GM18505 (cell line): ENCODE data around the gene PERM1.

Experiments used
- ATAC-seq: cut with Tn5 transposase; IDR thresholded peaks from one replicate; pipeline ENCODE4 v1.9.1; 2021; ENCODE audit not compliant: unreplicated experiment
- POLR2A ChIP-seq: IDR thresholded peaks from 4 replicates; pipeline ENCODE4 v1.6.1; 2011; ENCODE audit warnings: borderline replicate concordance; ENCODE audit not compliant: insufficient read depth, insufficient read length; ENCODE audit errors: extremely low read depth

Gene PERM1

GRCh38 chr1:973459-974292 lies 8.2 kb downstream of the PERM1 start:
- TF ChIP-seq POLR2A: no peak
- no peak for ATAC-seq

DNA sequence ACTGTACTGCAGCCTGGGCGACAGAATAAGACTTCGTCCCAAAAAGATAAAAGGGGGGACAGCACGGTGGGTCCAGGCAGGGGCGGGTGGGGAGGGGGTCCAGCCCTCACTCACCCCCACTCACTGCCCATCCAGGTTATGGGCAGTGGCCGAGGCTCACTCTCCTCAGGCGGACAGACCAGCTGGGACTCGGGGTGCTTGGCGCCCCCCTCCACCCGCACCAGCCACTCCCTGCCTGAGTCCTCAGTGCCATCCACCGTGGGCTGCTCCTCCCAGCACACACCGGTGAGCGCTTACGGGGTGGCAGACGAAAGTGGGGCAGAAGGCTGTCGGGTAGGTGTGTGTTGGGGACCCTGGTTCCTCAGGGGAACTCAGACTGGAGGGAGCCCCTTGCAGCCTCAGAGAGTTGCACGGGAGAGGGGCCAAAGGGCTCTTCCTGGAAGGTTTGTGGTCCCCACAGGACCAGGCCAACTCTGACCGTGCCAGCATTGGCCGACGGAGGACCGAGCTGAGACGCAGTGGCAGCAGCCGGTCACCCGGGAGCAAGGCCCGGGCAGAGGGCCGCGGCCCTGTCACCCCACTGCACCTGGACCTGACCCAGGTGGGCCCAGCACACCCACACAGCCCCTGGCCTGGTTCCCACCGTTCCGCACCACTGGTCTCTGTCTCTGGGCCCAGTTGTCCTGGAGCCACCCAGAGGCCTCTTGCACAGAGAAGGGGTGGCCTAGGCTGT lies 9.0 kb downstream of the PERM1 start:
- TF ChIP-seq POLR2A: no peak
- no peak for ATAC-seq

DNA sequence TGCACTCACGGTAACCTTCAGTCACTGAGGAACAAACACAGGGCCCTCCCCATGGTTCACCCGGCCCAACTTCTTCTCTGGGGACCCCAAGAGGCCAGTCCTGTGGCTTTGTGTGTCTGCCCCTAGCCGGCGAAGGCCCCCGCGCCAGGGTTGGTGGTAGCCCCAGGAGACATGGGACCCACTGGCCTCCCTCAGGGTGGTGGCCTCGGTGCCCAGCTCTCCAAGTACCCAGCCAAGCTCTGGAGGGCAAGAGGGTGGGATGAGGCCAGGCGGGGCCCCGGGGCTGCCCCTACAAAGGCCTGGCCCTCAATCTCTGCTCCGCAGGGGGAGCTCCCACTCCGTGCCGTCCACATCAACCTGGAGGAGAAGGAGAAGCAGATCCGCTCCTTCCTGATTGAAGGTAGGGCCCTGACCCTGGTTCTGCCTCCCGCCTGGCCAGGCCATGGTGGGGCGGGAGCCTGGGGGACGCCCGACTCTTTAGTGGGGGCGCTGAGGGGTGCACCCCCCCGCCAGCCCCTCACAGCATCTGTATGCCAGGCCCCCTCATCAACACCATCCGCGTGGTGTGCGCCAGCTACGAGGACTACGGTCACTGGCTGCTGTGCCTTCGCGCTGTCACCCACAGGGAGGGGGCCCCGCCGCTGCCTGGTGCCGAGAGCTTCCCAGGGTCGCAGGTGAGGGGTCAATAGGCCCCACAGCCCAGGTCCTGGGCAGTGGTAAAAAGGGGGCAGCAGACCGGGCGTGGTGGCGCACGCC lies 10.0 kb downstream of the PERM1 start:
- no peak for ATAC-seq
- no peak for TF ChIP-seq POLR2A

GRCh38 chr1:970973-971730 lies 10.7 kb downstream of the PERM1 start:
- no peak for TF ChIP-seq POLR2A
- no peak for ATAC-seq

DNA sequence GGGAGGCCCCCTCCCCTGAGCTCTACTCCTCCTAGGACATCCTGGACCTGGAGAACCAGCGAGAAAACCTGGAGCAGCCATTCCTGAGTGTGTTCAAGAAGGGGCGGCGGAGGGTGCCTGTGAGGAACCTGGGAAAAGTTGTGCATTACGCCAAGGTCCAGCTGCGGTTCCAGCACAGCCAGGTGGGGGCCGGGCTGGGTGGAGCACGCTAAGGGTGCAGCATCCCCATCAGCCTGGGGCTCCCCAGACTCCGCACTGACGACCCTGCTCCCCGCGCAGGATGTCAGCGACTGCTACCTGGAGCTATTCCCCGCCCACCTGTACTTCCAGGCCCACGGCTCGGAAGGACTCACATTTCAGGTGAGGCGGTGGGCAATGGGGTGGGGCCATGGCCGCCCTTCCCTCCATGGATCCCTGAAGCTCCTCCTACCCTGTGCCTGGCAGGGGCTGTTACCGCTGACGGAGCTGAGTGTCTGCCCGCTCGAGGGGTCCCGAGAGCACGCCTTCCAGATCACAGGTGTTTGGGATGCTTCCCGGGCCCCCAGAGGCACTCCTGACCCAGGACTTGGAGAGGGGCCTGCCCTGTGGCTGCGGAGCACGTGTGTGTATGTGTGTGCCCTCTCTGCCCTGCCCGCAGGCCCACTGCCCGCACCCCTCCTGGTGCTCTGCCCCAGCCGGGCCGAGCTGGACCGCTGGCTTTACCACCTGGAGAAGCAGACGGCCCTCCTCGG lies 11.5 kb downstream of the PERM1 start:
- no peak for TF ChIP-seq POLR2A
- no peak for ATAC-seq

DNA sequence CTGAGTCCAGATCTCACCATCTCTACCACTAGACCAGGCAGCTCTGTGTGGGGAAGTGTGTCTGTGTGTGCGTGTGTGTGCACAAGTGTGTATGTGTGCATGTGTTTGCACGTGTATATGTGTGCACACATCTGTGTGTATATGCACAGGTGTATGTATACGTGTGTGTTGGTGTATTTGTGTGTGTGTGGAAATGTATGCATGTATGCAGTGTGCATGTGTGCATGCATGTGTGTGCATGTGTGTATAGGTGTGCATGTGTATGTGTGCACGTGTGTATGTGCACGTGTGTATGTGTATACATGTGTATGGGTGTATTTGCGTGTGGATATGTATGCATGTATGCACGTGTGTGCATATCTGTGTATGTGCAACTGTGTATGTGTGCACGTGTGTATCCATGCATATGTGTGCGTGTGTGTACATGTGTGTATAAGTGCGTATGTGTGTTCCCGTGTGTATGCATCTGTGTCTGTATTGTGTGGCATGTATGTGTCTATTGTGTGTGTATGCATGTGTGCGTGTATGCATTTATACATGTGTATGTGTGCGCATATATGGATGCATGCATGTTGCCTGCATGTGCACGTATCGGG lies 12.5 kb downstream of the PERM1 start:
- no peak for ATAC-seq
- no peak for TF ChIP-seq POLR2A

DNA sequence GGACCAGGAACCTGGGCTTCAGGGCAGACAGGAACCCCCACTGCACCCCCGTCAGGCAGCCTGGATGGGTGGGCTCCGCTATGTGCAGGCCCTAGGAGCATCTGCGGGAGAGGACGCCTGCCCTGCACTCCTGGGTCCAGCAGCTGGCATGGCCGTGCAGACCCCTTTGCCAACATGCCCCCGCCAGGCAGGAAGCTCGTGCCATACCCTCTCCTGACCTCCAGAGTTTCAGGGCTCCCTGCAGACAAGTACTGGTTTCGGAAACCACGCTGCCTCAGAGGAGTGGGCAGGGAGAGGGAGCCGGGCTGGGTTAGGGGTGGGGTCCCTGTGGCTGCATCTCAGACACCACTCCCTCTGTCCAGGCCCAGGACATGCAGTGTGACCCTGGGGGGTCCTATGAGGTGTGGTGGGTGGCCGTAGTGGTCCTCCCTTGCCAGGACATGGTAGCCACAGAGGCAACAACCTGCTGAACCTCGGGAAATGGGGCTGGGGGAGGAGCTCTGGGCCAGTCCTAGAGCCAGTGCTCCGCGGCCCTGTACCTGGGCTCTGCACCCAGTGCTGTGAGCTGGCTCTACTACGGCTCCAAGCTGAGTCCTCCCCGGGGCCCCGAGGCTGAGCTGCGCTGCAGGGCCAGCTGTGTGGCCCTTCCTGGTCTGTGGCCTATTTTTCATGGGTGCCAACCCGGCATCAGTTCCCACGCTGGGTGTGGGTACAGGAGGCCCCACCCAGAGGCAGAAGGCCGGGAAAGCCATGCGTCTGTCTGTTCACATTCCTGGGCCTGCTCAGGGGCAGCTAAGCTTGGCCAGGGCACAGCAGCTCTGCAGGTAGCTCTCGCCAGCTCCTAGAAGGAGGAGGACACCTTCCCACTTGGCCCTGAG lies 14.2 kb downstream of the PERM1 start:
- no peak for ATAC-seq
- no peak for TF ChIP-seq POLR2A

DNA sequence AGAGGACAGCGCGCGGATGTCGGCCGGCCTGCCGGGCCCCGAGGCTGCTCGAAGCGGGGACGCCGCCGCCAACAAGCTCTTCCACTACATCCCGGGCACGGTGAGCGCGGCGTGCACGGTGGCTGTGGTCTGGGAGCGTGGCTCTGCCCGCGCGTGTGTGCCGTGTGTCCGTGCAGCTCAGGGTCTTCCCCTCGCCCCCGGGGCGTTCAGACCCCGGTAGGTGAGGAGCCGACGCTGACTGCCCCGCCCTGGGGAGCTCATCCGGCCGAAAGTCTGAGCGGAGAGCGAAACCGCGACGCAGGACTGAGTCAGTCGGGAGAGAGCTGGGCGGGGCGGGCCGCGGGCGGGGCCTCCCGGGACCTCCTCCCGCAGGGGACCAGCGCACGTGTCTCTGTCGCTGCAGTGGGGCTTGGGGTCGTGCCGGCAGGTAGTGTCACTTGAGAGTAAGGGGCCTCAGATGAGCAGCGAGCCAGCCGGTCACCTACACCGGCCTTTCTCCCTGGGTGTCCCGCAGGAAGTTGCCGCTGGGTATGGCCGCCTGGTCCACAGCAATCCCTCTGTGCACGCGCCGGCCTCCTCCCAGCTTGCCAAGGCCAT lies 15.1 kb downstream of the PERM1 start:
- TF ChIP-seq POLR2A: no peak
- ATAC-seq: peak; percentile 45

DNA sequence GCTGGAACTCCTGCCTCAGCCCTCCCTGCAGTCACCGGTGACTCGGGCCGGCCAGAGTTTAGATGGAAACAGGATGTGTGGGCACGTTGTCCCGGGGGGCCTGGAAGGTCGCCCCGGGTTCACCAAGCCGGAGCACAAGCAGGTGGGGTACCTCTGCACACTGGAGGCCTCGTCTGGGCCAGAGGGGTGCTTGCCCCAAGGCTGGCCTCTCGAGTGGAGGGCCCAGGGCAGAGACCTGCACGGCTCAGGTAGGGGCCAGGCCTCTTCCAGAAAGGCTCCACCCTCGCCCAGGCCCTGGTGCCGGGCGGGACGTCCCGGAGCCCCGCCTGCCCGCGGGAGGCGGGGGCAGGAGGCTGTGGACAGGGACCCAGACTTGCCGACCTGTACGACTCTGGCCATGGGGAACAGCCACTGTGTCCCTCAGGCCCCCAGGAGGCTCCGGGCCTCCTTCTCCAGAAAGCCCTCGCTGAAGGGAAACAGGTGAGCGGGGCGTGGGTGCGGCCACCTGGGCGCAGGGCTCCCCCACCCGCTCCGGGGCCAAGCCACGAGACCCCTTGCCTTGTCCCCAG lies 15.7 kb downstream of the PERM1 start, which contains the start of gene PLEKHN1:
Gene PLEKHN1 (plus strand): TSS at position 348 of the 569 bp plus-strand sequence. CDS start 50 bp downstream, at position 398.
- TF ChIP-seq POLR2A: no peak
- peak; percentile 28 for ATAC-seq

GRCh38 chr1:965526-966134 lies 16.3 kb downstream of the PERM1 start:
- ATAC-seq: no peak
- TF ChIP-seq POLR2A: no peak

GRCh38 chr1:964691-965525 lies 17.0 kb downstream of the PERM1 start:
- TF ChIP-seq POLR2A: no peak
- ATAC-seq: no peak
